Measurements from ENCODE around the gene SPDYC. TPM values are rescaled to one million over a fixed set of nuclear protein-coding genes. Genes with fewer than 3 reads are reported as not detected.
A peak's percentile ranks its signal among the peaks of the same experiment; 100 is the strongest.

Gene SPDYC
- total and polyA plus RNA-seq, 9 of the 15 experiments (the other 6 are each of a cell fraction or from before 2014, with no cell fraction given), result 4.4 to 18.8 (median 9.2) TPM

- TF ChIP-seq ZNF740 (CRISPR knock-in tag; IDR thresholded peaks at IDR 0.05) (peak; percentile 46; the same call in 1 of the 2 replicates), ZNF740 (tag; IDR thresholded peaks at IDR 0.05) (no peak), CBFB (CRISPR knock-in tag; IDR thresholded peaks at IDR 0.05) (peak; percentile 26; the same call in 1 of the 2 replicates), CTBP1 (IDR thresholded peaks at IDR 0.05; ENCODE audit: borderline replicate concordance) (peak; percentile 17; the same call in 1 of the 2 replicates), SMAD2 (IDR thresholded peaks at IDR 0.05; ENCODE audit: low read depth, low read length) (no peak), PRDM10 (IDR thresholded peaks at IDR 0.05; ENCODE audit: partially characterized antibody) (peak; percentile 4), TARDBP (IDR thresholded peaks at IDR 0.05) (peak; percentile 14; the same call in 1 of the 2 replicates), ATF4 (CRISPR knock-in tag; IDR thresholded peaks at IDR 0.05) (no peak)
Observed at GRCh38 chr11:65132988-65133700, 36.9 kb upstream of the SPDYC start (continued).
